Mesendoderm (in vitro differentiated cells): ENCODE results near the gene GNA12.
"Not testable (repeated sequence)": the region's sequence is repeated elsewhere in the genome, so short reads cannot be mapped to it uniquely, and the experiment has no call there.

ENCODE experiments used
- DNase-seq: peaks from one replicate; pipeline ENCODE4 v3.0.0; 2013
- H2AK5ac ChIP-seq: 2 replicates; pipeline ENCODE4 v1.6.1; 2013; ENCODE audit warnings: low read length, inconsistent platforms
- H2BK120ac ChIP-seq: 2 replicates; pipeline ENCODE4 v1.6.1; 2013; ENCODE audit warnings: low read depth, mild to moderate bottlenecking, low read length, moderate library complexity, mixed read lengths
- H2BK15ac ChIP-seq: replicated peaks from 2 replicates; pipeline ENCODE4 v1.6.1; 2013; ENCODE audit warnings: low read depth, mild to moderate bottlenecking, moderate library complexity
- H2BK5ac ChIP-seq: 2 replicates; pipeline ENCODE4 v1.6.1; 2013; ENCODE audit warnings: low read length, inconsistent platforms
- H3K18ac ChIP-seq: 2 replicates; pipeline ENCODE4 v1.6.1; 2013; ENCODE audit warnings: mild to moderate bottlenecking, low read length, mixed read lengths
- H3K23ac ChIP-seq: one replicate; pipeline ENCODE4 v1.6.1; 2013; ENCODE audit warnings: low read length
- H3K27ac ChIP-seq: 2 replicates; pipeline ENCODE4 v1.5.1; 2013; ENCODE audit warnings: low read depth, mild to moderate bottlenecking, inconsistent platforms, low read length, moderate library complexity
- H3K27me3 ChIP-seq: 2 replicates; pipeline ENCODE4 v1.6.1; 2013; ENCODE audit warnings: low read length, control low read depth, mild to moderate bottlenecking, inconsistent platforms; ENCODE audit not compliant: insufficient read depth, poor library complexity
- H3K36me3 ChIP-seq: 2 replicates; pipeline ENCODE4 v1.6.1; 2013; ENCODE audit warnings: low read length, inconsistent platforms; ENCODE audit not compliant: control insufficient read depth, insufficient read depth
- H3K4ac ChIP-seq: one replicate; pipeline ENCODE4 v1.6.1; 2013; ENCODE audit warnings: low read depth, mild to moderate bottlenecking, low read length, moderate library complexity
- H3K4me1 ChIP-seq: 2 replicates; pipeline ENCODE4 v1.6.1; 2013; ENCODE audit warnings: low read depth, low read length, inconsistent platforms; ENCODE audit not compliant: control insufficient read depth
- H3K4me2 ChIP-seq: 2 replicates; pipeline ENCODE4 v1.6.1; 2013; ENCODE audit warnings: low read length
- H3K4me3 ChIP-seq: 2 replicates; pipeline ENCODE4 v1.5.1; 2013; ENCODE audit warnings: mild to moderate bottlenecking, low read length
- H3K56ac ChIP-seq: one replicate; pipeline ENCODE4 v1.6.1; 2013; ENCODE audit warnings: low read length
- H3K79me1 ChIP-seq: 2 replicates; pipeline ENCODE4 v1.6.1; 2013; ENCODE audit warnings: low read length, inconsistent platforms
- H3K79me2 ChIP-seq: 2 replicates; pipeline ENCODE4 v1.6.1; 2013; ENCODE audit warnings: mild to moderate bottlenecking, low read length; ENCODE audit not compliant: control insufficient read depth, insufficient read depth
- H3K9ac ChIP-seq: 2 replicates; pipeline ENCODE4 v1.6.1; 2013; ENCODE audit warnings: low read length, inconsistent platforms
- H4K5ac ChIP-seq: one replicate; pipeline ENCODE4 v1.6.1; 2013; ENCODE audit warnings: low read length
- H4K8ac ChIP-seq: one replicate; pipeline ENCODE4 v1.6.1; 2013; ENCODE audit warnings: low read depth, mild to moderate bottlenecking, control low read depth, low read length, moderate library complexity
- WGBS: extraction: QIAGEN DNeasy Blood & Tissue Kit; methylation state at CpG from one replicate; pipeline ENCODE4 v1.1.7; 2013; ENCODE audit warnings: low lambda C conversion rate, missing lambda C conversion rate; ENCODE audit not compliant: insufficient coverage; ENCODE audit errors: extremely low coverage; 5-methylcytosine and 5-hydroxymethylcytosine counted together

The GNA12 gene

DNA sequence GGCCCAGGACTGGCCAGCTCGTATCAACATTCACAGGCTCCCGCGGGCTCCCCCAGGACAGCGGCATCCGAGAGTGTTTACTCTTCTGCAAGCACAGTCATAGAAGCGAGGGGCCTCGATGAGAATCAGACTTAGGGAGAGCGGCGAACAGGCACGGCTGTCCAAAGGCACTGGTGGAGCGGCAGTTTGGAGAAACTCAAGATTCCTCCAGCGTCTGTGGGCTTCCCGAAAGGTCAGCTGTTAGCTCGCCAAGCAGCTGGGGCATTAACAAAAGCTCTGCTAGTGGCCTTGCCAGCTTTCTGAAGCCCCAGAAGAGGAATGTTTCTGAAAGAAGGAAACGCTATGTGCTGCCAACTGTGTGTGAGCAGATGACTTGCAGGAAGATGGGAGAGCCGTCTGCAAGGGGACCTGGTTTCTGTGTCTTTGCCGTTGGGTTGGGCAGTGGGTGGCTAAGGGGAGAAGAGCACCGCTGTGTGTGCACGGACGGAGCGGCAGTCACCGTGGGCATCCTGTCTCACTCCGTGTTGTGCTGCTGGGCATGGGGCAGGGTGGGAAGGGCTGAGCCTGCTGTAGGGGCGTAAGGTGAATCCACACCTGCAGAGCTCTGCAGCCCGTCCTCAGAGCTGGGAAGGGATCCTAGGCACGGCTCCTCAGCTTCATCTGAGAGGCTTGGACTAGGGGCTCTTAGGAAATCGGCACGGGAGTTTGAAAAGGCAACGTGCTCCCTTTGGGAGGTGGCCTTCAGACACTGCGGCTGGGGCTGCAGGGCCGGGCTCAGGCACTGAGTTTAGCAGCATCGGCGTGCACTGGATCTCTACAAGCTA, 114.0 kb downstream of the GNA12 start:
- Histone ChIP-seq H3K4me2 (no peak overlapping the region), H4K8ac (no peak overlapping the region), H3K56ac (no peak overlapping the region), H3K36me3 (peaks cover 4% of the 10 kb centered on the region), H3K4me3 (no peak overlapping the region), H3K4me1 (peaks cover 3% of the 10 kb centered on the region), H3K79me1 (peaks cover 15% of the 10 kb centered on the region), H2BK15ac (no peak overlapping the region), H3K27me3 (no peaks in the 10 kb centered on the region), H3K9ac (no peak overlapping the region), H3K27ac (no peak overlapping the region), H2BK120ac (no peak overlapping the region), H4K5ac (no peak overlapping the region), H3K79me2 (peaks cover 4% of the 10 kb centered on the region), H3K23ac (no peak overlapping the region), H3K18ac (no peak overlapping the region), H2AK5ac (no peak overlapping the region), H2BK5ac (no peak overlapping the region), H3K4ac (no peak overlapping the region)
- no peak for DNase-seq
- WGBS = no CpG with 5 or more reads among the region's 33 CpGs

GRCh38 chr7:2729031-2729892, 114.8 kb downstream of the GNA12 start:
- Histone ChIP-seq H3K4me2 (no peak overlapping the region), H3K4ac (no peak overlapping the region), H4K5ac (no peak overlapping the region), H3K4me1 (peaks cover 3% of the 10 kb centered on the region), H3K27me3 (no peaks in the 10 kb centered on the region), H3K36me3 (peaks cover 4% of the 10 kb centered on the region), H3K56ac (no peak overlapping the region), H2BK120ac (no peak overlapping the region), H2BK5ac (no peak overlapping the region), H3K79me1 (peaks cover 14% of the 10 kb centered on the region), H3K18ac (no peak overlapping the region), H2BK15ac (no peak overlapping the region), H3K23ac (no peak overlapping the region), H3K27ac (no peak overlapping the region), H4K8ac (no peak overlapping the region), H2AK5ac (no peak overlapping the region), H3K4me3 (no peak overlapping the region), H3K9ac (no peak overlapping the region), H3K79me2 (no peaks in the 10 kb centered on the region)
- WGBS = no CpG with 5 or more reads among the region's 37 CpGs
- DNase-seq = no peak

DNA sequence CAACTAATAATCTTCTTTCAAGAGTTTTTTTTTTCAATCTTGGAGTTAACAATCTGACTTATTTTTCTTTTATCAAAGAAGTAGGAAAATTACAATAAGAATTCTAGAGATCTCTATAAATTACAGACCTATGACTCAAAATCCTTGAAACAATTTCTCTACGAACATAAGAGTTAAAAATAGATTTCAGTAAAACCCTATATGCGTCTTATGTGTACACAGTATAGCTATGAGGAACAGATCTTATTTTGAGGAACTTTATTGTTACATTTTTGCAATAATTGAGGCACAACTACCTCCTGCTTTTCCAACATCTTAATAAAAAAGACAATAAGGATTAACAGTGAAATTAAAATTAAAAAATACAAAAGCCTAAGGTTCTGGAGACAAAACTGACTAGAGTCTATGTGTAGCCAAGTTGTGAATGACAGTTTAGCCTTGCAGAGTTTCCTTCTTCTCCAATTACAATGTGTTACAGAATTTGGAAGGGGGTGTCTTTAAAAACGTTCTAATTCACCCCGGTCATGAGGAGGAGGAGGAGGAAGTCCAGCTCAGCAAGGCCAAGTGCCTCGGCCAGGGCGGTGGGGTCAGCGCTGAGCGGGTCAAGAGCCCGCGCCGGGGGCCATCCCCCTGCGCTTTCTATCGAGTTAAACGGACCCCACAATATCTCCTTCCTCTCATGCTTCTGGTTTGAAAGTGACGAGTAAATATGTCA, 115.6 kb downstream of the GNA12 start:
- H3K9ac ChIP-seq = no peak overlapping the region
- H3K56ac ChIP-seq = no peak overlapping the region
- no peak overlapping the region for H3K4ac ChIP-seq
- H3K18ac ChIP-seq = no peak overlapping the region
- no peak overlapping the region for H3K4me3 ChIP-seq
- H3K4me1 ChIP-seq = peaks cover 3% of the 10 kb centered on the region
- no peak overlapping the region for H3K4me2 ChIP-seq
- no peaks in the 10 kb centered on the region for H3K79me2 ChIP-seq
- no peak overlapping the region for H2BK120ac ChIP-seq
- H3K27me3 ChIP-seq = no peaks in the 10 kb centered on the region
- no peak overlapping the region for H2BK5ac ChIP-seq
- H4K8ac ChIP-seq = no peak overlapping the region
- no peak overlapping the region for H2AK5ac ChIP-seq
- H4K5ac ChIP-seq = no peak overlapping the region
- peaks cover 4% of the 10 kb centered on the region for H3K36me3 ChIP-seq
- H2BK15ac ChIP-seq = no peak overlapping the region
- no peak overlapping the region for H3K23ac ChIP-seq
- DNase-seq = no peak
- no CpG with 5 or more reads among the region's 15 CpGs for WGBS
- H3K79me1 ChIP-seq = peaks cover 14% of the 10 kb centered on the region
- H3K27ac ChIP-seq = no peak overlapping the region

GRCh38 chr7:2727206-2727605, 116.9 kb downstream of the GNA12 start:
- not testable (repeated sequence) for H4K5ac ChIP-seq, H2BK5ac ChIP-seq, H3K36me3 ChIP-seq, H3K18ac ChIP-seq, H3K23ac ChIP-seq, H3K79me2 ChIP-seq, H3K4me1 ChIP-seq, H2BK120ac ChIP-seq, H3K27ac ChIP-seq, H2BK15ac ChIP-seq, DNase-seq, H3K4ac ChIP-seq, H3K56ac ChIP-seq, H2AK5ac ChIP-seq, H3K27me3 ChIP-seq, H4K8ac ChIP-seq, H3K4me2 ChIP-seq, H3K9ac ChIP-seq, H3K4me3 ChIP-seq
- no CpG with 5 or more reads among the region's 13 CpGs for WGBS
- peaks cover 12% of the 10 kb centered on the region for H3K79me1 ChIP-seq

DNA sequence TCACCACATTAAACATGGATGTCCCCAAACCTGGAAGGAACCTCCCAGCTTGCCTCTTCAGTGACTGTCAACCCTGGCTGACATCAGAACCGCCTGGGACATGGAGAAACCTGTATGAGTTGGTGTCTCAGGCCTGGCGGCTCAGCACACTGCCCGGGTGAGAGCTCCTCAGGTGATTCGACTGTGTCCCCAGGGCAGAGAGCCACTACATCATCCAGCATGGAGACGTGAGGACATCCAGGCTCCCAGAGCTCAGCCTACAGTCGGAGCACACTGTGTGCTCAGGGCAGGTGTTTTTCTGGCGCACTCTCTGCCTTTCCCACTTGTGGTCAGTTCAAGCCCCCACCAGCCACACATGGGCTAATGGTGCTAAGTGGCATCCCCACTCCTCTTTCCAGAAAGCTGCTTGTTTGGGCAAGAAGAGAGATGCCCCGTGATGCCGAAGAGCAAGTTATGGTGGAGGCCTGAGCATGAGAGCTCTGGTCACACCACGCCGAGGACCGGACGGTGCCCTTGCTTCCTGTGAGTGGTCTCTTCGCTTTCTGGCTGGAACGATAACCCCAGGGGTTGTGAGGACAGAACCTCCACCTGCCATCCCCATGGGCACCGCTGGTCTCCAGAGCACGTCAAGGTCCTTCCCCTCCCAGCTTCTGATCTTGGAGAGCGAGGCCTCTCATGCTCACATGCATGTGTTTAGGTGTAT, 117.6 kb downstream of the GNA12 start:
- no peak for DNase-seq
- no CpG with 5 or more reads among the region's 18 CpGs for WGBS
- H3K56ac ChIP-seq = no peak overlapping the region

More for the DNA sequence above, 117.6 kb downstream of the GNA12 start:
- H3K27ac ChIP-seq = no peak overlapping the region
- no peaks in the 10 kb centered on the region for H3K27me3 ChIP-seq
- H3K79me2 ChIP-seq = no peaks in the 10 kb centered on the region
- no peak overlapping the region for H4K5ac ChIP-seq
- no peaks in the 10 kb centered on the region for H3K4me1 ChIP-seq
- H2BK5ac ChIP-seq = no peak overlapping the region
- H3K79me1 ChIP-seq = peaks cover 11% of the 10 kb centered on the region
- no peak overlapping the region for H3K4ac ChIP-seq
- H2AK5ac ChIP-seq = no peak overlapping the region
- H3K23ac ChIP-seq = no peak overlapping the region
- H2BK15ac ChIP-seq = no peak overlapping the region
- H2BK120ac ChIP-seq = no peak overlapping the region
- no peak overlapping the region for H4K8ac ChIP-seq
- no peak overlapping the region for H3K9ac ChIP-seq
- H3K36me3 ChIP-seq = peaks cover 4% of the 10 kb centered on the region
- H3K4me2 ChIP-seq = no peak overlapping the region
- H3K18ac ChIP-seq = no peak overlapping the region
- H3K4me3 ChIP-seq = no peak overlapping the region
